SU-DHL-6 (cell line): ENCODE data around the gene APOD.

Experiments
- H2AFZ ChIP-seq: fragments of 200-600 bp; sonication (generic); 2 replicates; pipeline ENCODE4 v1.6.1; 2014; ENCODE audit warnings: low read depth, mild to moderate bottlenecking, moderate library complexity, mixed read lengths, antibody characterized with exemption, low read length; ENCODE audit not compliant: severe bottlenecking
- H3F3A ChIP-seq: fragments of 200-600 bp; shearing (Covaris generic); 2 replicates; pipeline ENCODE4 v1.6.0; 2016; ENCODE audit warnings: antibody characterized with exemption, mild to moderate bottlenecking; ENCODE audit not compliant: insufficient read depth
- H3K27ac ChIP-seq: fragments of 200-600 bp; sonication (generic); 2 replicates; pipeline ENCODE4 v1.5.1; 2016; ENCODE audit warnings: low read depth, mild to moderate bottlenecking, low read length, moderate library complexity, mixed read lengths
- H3K27me3 ChIP-seq: fragments of 200-600 bp; sonication (generic), shearing (Covaris generic); 2 replicates; pipeline ENCODE4 v1.6.0; 2014; ENCODE audit warnings: mild to moderate bottlenecking, low read length
- H3K36me3 ChIP-seq: fragments of 200-600 bp; sonication (generic); 2 replicates; pipeline ENCODE4 v1.6.1; 2014; ENCODE audit warnings: mild to moderate bottlenecking, low read length, mixed read lengths
- H3K4me2 ChIP-seq: fragments of 300-600, 200-600 bp; shearing (Covaris generic), sonication (generic); 2 replicates; pipeline ENCODE4 v1.6.0; 2014; ENCODE audit warnings: low read length, low read depth, mild to moderate bottlenecking; ENCODE audit not compliant: poor library complexity, severe bottlenecking
- H3K4me3 ChIP-seq: fragments of 200-600 bp; sonication (generic); 2 replicates; pipeline ENCODE4 v1.5.1; 2014; ENCODE audit warnings: antibody characterized with exemption, low read length, mild to moderate bottlenecking, mixed read lengths; ENCODE audit not compliant: insufficient read depth, poor library complexity, severe bottlenecking
- H3K79me2 ChIP-seq: fragments of 200-600 bp; sonication (generic); 2 replicates; pipeline ENCODE4 v1.6.1; 2014; ENCODE audit warnings: mild to moderate bottlenecking, low read length, moderate library complexity; ENCODE audit not compliant: insufficient read depth
- H3K9ac ChIP-seq: fragments of 200-600 bp; sonication (generic); 2 replicates; pipeline ENCODE4 v1.7.0; 2014; ENCODE audit warnings: mild to moderate bottlenecking, low read length
- H3K9me2 ChIP-seq: fragments of 200-600 bp; sonication (generic); replicated peaks from 2 replicates; pipeline ENCODE4 v1.6.1; 2014; ENCODE audit warnings: low read length; ENCODE audit not compliant: insufficient read depth
- H3K9me3 ChIP-seq: fragments of 200-600 bp; sonication (generic); 2 replicates; pipeline ENCODE4 v1.6.1; 2014; ENCODE audit warnings: low read length, mixed read lengths; ENCODE audit not compliant: insufficient read depth
- H4K20me1 ChIP-seq: fragments of 200-600 bp; sonication (generic); 2 replicates; pipeline ENCODE4 v1.6.1; 2014; ENCODE audit warnings: low read depth, mild to moderate bottlenecking, antibody characterized with exemption, low read length, moderate library complexity, mixed read lengths
- CTCF ChIP-seq: fragments of 200-600 bp; sonication (generic); IDR thresholded peaks from one replicate; pipeline ENCODE4 v1.5.1; 2017; ENCODE audit warnings: antibody characterized with exemption, mild to moderate bottlenecking, low read length, moderate library complexity; ENCODE audit not compliant: insufficient read depth, poor library complexity, severe bottlenecking
- EZH2phosphoT487 ChIP-seq: fragments of 200-600 bp; sonication (generic), shearing (Covaris generic); conservative IDR thresholded peaks from 2 replicates; pipeline ENCODE4 v1.6.1; 2018; ENCODE audit warnings: mild to moderate bottlenecking, antibody characterized with exemption, low read length, moderate library complexity, mixed read lengths

The APOD gene

GRCh38 chr3:195573611-195574496 lies 9.9 kb downstream of the APOD start:
- Histone ChIP-seq H2AFZ (no peak overlapping the region), H3K4me3 (no peak overlapping the region), H3K79me2 (no peaks in the 10 kb centered on the region), H3K4me2 (no peak overlapping the region), H3K9me2 (no peaks in the 10 kb centered on the region), H3F3A (no peaks in the 10 kb centered on the region), H3K27ac (no peak overlapping the region), H3K9ac (no peak overlapping the region), H3K36me3 (no peaks in the 10 kb centered on the region), H4K20me1 (no peaks in the 10 kb centered on the region), H3K9me3 (no peaks in the 10 kb centered on the region), H3K27me3 (no peaks in the 10 kb centered on the region)
- TF ChIP-seq EZH2phosphoT487 = no peak
- TF ChIP-seq CTCF = no peak

GRCh38 chr3:195571361-195571760 lies 12.4 kb downstream of the APOD start:
- Histone ChIP-seq H3K9me2 (no peaks in the 10 kb centered on the region), H3K79me2 (no peaks in the 10 kb centered on the region), H2AFZ (no peak overlapping the region), H3K27me3 (no peaks in the 10 kb centered on the region), H3K9me3 (no peaks in the 10 kb centered on the region), H3K4me3 (no peak overlapping the region), H3K36me3 (no peaks in the 10 kb centered on the region), H3K4me2 (no peak overlapping the region), H3K9ac (no peak overlapping the region), H3F3A (no peaks in the 10 kb centered on the region), H3K27ac (no peak overlapping the region), H4K20me1 (no peaks in the 10 kb centered on the region)
- TF ChIP-seq CTCF (no peak), EZH2phosphoT487 (no peak)

GRCh38 chr3:195570912-195571311 lies 12.8 kb downstream of the APOD start:
- H3K36me3 ChIP-seq = no peaks in the 10 kb centered on the region
- H3K79me2 ChIP-seq = no peaks in the 10 kb centered on the region
- no peaks in the 10 kb centered on the region for H4K20me1 ChIP-seq
- no peak overlapping the region for H3K4me2 ChIP-seq
- no peak overlapping the region for H3K27ac ChIP-seq
- no peaks in the 10 kb centered on the region for H3K27me3 ChIP-seq
- no peak overlapping the region for H3K4me3 ChIP-seq
- H2AFZ ChIP-seq = no peak overlapping the region
- no peaks in the 10 kb centered on the region for H3K9me2 ChIP-seq
- H3K9me3 ChIP-seq = no peaks in the 10 kb centered on the region
- no peaks in the 10 kb centered on the region for H3F3A ChIP-seq
- no peak for TF ChIP-seq EZH2phosphoT487
- TF ChIP-seq CTCF = no peak
- H3K9ac ChIP-seq = no peak overlapping the region
